GM19397 (cell line): Measurements from ENCODE around the gene TUBB3.
"Not testable (repeated sequence)": the region's sequence is repeated elsewhere in the genome, so short reads cannot be mapped to it uniquely, and the experiment has no call there.

ENCODE experiments used
- ATAC-seq: cut with Tn5 transposase; IDR thresholded peaks from one replicate; pipeline ENCODE4 v1.9.1; 2021; ENCODE audit warnings: mild to moderate bottlenecking, moderate library complexity; ENCODE audit not compliant: unreplicated experiment

Gene TUBB3

DNA sequence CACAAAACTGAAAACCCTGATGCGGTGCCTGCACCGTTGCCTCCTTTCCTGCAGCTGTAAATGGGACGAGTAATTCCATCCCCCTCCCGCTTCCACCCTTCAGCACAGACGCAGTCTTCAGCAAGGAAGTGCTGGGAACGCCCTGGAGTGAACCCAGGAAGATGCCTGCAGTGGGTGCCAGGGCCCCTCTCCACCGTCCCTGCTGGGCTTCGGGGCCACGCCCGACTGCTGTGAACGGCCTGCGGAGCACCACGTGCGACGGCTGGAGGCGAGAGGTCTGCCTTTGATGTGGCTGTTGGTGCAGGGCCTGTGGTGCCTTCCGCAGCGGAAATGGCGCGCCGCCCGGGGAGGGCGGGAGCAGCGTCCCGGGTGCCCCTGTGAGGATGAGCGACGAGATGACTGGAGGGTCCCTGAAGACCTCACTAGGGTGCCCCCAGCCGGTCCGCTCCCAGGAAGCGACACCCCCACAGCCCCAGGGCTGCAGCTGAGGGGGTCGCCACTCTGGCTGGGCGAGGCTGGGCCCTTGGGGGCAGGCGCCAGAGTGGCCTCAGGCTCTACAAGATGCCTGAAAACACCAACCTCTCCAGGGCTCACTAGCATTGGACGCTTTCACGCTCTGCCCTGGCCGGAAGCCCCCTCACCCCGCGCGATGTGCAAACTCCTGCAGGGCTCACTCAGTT, 5.2 kb upstream of the TUBB3 start:
- ATAC-seq = peak; percentile 70

DNA sequence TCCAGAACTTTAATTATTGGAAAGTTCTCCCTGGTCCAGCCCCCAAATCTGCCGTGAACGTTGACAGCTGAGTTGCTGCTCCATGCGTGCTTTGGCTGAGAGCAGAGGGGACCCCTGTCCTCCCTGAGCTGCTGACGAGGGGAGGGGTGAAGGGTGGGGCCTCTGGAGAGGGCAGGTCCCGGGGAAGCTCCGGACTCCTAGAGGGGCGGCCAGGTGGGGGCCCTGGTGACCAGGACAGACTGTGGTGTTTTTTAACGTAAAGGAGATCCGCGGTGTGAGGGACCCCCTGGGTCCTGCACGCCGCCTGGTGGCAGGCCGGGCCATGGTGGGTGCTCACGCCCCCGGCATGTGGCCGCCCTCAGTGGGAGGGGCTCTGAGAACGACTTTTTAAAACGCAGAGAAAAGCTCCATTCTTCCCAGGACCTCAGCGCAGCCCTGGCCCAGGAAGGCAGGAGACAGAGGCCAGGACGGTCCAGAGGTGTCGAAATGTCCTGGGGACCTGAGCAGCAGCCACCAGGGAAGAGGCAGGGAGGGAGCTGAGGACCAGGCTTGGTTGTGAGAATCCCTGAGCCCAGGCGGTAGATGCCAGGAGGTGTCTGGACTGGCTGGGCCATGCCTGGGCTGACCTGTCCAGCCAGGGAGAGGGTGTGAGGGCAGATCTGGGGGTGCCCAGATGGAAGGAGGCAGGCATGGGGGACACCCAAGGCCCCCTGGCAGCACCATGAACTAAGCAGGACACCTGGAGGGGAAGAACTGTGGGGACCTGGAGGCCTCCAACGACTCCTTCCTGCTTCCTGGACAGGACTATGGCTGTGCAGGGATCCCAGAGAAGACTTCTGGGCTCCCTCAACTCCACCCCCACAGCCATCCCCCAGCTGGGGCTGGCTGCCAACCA, 4.4 kb upstream of the TUBB3 start, which contains the start of gene MC1R:
Gene MC1R (plus strand): TSS at position 410 of the 895 bp plus-strand sequence. CDS start 397 bp downstream, at position 807.
- ATAC-seq = peak; percentile 26

DNA sequence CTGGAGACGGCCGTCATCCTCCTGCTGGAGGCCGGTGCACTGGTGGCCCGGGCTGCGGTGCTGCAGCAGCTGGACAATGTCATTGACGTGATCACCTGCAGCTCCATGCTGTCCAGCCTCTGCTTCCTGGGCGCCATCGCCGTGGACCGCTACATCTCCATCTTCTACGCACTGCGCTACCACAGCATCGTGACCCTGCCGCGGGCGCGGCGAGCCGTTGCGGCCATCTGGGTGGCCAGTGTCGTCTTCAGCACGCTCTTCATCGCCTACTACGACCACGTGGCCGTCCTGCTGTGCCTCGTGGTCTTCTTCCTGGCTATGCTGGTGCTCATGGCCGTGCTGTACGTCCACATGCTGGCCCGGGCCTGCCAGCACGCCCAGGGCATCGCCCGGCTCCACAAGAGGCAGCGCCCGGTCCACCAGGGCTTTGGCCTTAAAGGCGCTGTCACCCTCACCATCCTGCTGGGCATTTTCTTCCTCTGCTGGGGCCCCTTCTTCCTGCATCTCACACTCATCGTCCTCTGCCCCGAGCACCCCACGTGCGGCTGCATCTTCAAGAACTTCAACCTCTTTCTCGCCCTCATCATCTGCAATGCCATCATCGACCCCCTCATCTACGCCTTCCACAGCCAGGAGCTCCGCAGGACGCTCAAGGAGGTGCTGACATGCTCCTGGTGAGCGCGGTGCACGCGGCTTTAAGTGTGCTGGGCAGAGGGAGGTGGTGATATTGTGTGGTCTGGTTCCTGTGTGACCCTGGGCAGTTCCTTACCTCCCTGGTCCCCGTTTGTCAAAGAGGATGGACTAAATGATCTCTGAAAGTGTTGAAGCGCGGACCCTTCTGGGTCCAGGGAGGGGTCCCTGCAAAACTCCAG, 3.4 kb upstream of the TUBB3 start:
- ATAC-seq = no peak

DNA sequence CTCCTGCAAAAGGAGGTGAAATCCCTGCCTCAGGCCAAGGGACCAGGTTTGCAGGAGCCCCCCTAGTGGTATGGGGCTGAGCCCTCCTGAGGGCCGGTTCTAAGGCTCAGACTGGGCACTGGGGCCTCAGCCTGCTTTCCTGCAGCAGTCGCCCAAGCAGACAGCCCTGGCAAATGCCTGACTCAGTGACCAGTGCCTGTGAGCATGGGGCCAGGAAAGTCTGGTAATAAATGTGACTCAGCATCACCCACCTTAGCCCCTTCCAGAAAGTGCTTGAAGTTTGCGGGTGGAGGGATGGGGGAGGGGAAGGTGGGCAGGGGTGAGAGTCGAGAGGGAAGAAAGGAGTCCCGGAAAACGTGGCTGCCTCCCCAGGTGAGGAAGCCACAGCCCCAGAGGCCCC, 2.4 kb upstream of the TUBB3 start:
- ATAC-seq = no peak

DNA sequence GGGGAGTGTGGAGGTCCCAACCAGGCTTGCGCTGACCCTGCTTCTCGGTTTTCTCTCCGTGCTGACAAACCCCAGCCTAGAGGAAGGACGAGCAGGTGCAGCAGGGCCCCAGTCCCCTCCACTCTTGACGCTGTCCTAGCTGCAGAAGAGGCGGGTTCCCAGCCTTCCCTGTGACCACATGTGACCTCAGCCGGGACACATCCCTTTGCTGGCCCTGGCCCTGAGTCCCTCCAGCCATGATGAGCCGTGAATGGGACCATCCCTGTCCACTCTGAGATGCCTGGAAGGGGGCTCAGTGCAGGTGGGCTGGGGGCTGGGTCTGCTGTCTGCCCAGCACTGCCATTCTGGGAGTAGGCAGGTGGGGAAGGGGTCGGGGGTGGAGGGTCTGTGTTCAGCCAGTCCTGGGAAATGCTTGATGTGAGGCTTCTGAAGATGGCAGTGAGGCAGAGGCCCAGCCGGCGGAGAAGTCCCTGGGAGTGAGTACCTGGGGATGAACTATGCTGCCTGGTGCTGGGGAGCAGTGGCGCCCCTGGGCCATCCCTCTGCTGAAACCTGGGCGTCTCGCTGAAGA, 1.9 kb upstream of the TUBB3 start:
- ATAC-seq = no peak

DNA sequence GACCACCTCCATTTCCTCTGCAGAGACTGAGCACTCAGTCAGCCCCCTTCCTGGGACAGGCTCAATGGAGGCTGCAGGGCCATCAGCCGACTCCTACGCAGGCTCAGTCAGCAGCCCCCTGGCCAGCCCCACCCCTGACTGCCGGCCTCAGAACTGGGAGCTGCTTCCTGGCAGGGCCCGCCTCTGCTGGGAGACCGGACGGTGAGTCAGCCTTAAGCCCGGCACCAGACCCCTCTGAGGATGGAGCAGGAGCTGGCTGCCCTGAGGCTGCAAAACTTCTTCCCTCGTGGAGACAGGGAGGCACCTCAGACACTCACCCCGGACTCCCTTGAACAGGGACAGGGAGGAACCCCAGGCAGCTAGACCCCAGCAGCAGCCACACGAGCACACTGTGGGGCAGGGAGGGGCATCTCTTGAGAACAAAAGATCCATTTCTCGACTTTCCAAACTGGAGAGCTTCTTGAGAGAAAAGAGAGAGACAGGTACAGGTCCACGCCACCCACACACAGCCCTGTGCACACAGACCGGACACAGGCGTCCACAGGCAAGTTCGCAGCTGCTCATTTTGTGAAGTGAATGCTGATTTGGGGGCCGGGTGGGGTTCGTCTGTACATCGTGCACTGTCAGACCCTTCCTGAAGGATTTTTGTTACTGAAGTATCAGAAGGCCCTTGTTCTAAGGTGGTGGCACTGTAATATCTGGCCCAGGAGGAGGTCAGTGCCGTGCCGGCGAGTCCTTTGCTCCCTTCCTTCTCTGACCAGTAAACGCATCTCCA, 1.3 kb upstream of the TUBB3 start:
- no peak for ATAC-seq

DNA sequence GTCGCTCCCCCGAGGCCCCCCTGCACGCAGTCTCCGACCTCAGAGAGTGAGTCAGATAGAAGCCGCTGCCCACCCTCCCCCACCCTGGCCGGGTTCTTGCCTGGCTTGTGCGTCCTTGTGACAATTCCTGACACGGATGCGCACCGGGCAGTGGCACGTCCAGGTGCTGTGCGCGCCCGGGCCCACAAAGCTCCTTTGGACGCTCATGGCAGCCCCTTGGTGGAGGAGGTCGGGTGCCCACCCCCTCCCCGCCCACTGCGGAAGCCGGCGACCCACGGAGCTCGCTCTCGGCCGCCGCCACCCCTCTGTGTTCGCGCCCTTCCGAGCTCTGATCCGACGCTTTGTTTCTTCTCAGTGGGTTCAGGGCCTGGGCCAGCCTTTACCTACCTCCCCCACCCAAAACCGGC, 662 bp upstream of the TUBB3 start:
- no peak for ATAC-seq

DNA sequence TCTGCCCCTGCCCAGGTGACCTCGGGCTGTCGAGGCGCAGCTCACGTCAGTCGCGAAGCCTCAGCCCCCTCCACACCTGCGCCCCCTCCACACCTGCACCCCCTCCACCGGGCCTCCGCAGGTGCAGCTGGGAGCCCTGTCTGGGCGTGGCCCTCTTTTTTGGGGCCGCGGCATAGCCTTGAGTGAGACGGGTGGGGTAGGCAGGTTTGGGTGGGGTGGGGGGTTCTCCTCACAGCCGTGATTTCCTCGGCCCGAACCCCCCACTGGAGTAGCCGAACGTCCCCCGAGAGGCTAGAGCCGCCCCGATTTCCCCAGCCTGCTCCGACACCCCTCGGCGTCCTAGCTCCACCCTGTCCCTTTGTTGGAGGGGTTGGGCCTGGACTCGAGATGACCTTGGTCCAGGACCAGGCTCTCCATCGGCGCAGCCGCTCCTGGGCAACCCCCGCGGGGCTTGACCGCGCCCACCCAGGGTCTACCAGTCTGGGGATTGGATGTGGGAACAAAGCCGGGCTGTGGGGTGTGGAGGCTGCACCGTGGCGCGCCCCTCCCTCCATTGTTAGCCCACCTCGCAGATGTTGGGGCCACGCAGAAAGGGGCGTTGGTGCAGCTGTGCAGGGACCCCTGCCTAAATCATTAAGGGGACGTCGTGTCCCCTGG, 626 bp downstream of the TUBB3 start:
- ATAC-seq = no peak

DNA sequence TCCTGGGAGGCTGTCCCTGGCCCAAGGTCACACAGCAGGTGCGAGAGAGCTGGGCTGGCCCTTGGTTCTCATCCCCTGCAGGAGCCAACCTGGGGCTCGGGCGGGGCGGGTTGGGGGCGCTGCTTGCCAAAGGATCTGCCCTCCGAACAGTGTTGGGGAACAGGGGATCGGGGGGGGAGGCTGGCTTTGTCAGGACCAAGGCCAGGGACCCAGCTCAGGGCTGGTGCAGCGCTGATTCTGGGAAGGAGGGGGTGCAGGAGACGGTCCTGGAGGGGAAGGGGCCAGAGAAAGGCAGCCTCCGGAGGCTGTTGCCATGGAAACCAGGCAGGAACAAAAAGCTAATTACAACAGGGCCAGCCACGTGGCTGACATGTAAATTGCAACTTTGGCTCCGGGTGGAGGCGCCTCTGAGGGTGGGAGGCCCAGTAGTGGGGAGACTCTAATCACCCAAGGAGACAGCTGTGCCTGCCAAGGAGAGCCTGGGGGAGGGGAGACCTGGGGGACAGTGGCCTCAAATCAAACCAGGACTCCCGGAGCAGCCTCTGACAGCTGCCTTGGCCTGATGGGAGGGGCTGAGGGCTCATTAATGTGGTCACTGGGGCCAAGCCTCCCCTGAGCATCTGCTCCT, 1.3 kb downstream of the TUBB3 start:
- ATAC-seq = no peak

DNA sequence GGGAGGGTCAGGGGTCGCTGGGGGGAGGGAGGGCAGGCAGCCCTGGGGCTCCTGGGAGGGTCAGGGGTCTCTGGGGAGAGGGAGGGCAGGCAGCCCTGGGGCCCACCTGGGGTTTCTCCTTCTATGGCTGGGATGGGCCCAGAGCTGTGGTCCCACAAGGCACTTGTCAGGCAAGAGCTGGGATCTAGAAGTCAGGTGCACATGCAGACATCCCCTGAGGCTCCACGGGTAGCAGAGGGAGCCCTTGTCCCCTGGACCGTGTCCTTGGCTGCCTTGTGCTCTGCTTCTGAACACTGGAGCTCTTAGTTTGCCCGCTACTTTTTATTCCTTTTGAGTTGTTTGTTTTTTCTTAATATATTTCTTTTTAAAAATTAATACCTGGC, 1.8 kb downstream of the TUBB3 start:
- ATAC-seq = no peak

DNA sequence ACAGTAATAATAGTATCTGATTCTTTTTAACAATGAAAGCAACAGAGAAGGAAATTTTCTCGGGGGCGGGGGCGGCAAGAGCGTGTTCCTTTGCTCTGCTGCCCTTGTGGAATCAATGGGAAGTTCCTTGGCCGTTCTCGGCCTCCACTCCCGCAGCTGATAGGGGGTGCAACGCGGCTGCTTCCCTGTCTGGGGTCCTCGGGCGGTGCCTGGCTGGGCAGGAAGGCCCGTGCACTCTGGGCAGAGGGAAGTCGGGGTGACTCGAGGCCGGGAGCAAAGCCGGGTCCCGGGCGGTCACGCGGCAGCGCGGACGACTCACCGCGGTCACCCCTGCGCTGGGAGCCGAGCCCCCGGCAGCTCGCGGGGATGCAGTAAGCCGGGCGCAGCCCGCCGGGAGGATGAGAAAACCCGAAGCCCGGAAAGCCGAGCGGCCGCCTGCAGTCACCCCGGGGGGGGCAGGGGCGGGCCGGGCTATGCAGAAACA, 2.5 kb downstream of the TUBB3 start:
- no peak for ATAC-seq

DNA sequence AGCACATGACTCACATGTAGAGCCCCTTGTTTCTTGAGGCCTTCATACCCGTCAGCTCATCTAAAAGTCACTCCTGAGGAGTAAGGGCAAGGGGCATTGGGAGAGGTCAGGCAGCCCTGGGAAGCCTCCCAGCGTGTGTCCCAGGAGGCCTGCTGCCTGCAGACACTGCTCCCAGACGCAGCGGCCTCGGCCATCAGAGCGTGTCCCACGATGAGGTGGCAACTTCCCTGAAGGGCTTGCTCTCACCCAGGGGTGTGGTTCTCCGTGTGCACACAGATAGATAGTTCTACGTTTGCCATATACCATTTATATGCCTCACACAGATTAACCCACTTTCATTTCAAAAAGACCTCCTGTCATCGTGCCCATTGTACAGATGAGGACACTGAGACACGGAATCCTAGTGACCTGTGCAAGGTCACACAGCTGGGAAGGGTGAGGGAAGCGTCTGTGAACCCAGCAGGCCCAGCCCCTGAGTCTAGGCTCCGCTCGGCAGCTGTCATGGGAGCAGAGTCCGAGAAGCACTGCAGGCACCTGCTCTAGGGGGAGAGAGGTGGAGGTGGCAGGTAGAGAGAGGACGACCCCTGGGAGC, 8.3 kb downstream of the TUBB3 start:
- ATAC-seq = no peak

DNA sequence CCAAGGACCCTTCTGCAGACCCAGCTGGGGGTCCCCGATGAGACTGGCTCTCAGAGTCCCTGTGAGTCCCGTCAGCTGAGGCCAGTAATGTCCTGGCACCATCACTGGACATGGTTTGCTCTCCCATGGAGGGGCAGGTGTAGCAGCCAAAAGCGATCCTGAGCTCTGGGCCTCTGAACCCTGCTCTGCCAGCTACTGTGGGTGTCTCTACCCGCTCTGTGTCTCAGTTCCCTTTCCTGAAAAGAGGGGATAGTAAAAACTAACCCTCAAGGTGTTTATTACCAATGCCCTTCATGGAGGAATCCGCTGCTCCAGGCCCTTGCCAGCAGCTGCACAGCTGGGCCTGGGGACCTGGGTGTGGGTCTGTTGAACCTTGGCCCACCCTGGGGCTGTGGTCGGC, 8.8 kb downstream of the TUBB3 start:
- no peak for ATAC-seq

DNA sequence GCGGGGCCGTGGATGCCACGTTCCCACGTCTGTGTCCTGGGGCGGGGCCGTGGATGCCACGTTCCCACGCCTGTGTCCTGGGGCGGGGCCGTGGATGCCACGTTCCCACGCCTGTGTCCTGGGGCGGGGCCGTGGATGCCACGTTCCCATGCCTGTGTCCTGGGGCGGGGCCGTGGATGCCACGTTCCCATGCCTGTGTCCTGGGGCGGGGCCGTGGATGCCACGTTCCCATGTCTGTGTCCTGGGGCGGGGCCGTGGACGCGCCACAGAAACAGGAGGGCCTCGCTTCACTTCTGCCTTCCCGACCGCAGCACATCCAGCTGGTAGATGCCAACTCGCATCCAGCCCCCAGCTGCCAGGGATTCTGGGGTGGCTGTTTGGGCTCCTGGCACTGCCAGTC, 10.9 kb downstream of the TUBB3 start:
- ATAC-seq = not testable (repeated sequence)

DNA sequence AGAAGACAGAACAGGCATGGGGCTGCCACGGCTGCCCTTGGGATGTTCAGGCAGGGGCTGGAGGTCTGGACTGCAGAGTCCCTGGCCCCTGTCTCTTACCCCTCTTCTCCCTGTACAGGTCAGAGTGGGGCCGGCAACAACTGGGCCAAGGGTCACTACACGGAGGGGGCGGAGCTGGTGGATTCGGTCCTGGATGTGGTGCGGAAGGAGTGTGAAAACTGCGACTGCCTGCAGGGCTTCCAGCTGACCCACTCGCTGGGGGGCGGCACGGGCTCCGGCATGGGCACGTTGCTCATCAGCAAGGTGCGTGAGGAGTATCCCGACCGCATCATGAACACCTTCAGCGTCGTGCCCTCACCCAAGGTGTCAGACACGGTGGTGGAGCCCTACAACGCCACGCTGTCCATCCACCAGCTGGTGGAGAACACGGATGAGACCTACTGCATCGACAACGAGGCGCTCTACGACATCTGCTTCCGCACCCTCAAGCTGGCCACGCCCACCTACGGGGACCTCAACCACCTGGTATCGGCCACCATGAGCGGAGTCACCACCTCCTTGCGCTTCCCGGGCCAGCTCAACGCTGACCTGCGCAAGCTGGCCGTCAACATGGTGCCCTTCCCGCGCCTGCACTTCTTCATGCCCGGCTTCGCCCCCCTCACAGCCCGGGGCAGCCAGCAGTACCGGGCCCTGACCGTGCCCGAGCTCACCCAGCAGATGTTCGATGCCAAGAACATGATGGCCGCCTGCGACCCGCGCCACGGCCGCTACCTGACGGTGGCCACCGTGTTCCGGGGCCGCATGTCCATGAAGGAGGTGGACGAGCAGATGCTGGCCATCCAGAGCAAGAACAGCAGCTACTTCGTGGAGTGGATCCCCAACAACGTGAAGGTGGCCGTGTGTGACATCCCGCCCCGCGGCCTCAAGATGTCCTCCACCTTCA, 11.7 kb downstream of the TUBB3 start:
- no peak for ATAC-seq

DNA sequence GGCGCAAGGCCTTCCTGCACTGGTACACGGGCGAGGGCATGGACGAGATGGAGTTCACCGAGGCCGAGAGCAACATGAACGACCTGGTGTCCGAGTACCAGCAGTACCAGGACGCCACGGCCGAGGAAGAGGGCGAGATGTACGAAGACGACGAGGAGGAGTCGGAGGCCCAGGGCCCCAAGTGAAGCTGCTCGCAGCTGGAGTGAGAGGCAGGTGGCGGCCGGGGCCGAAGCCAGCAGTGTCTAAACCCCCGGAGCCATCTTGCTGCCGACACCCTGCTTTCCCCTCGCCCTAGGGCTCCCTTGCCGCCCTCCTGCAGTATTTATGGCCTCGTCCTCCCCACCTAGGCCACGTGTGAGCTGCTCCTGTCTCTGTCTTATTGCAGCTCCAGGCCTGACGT, 12.5 kb downstream of the TUBB3 start:
- not testable (repeated sequence) for ATAC-seq

DNA sequence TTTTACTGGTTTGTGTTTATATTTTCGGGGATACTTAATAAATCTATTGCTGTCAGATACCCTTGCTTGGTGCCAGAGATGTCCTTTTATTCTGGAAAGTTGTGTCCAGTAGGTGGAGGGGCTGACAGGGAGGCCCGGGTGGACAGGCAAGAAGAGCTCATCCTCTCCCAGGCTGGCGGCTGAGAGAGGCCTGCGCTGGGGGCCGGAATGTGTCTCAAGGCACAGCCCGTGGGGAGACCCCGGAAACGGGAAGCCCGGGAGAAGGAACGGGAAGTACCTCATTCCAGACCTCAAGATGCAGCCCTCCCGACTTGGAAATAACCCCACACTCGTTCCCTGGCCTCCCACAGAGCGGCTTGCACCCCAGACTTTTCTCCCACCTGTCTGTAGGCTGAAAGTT, 12.9 kb downstream of the TUBB3 start:
- ATAC-seq = no peak

DNA sequence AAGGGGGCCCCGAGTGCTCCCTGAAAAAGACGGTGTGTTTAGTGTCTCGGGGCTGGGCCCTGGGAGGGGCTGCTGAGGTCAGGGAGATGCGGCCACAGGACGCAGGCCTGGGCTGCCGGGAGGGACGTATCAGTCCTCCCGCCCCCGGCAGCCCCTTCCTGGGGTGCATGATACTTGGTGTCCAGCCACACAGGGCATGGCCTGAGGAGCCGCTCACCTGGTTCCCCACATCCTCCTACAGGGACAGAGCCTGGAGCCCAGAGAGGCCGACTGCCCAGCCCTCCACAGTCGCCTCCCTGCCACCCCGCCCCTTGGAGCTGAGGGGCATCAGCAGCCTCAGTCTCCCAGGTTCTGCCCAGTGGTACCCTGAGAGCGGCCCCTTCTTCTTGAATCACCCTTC, 13.4 kb downstream of the TUBB3 start:
- no peak for ATAC-seq
